T-cell (primary cell): ENCODE measurements around the gene ASAP2. TPM values are rescaled to one million over a fixed set of nuclear protein-coding genes. Genes with fewer than 3 reads are reported as not detected.

Experiments used
- ATAC-seq, 4 experiments: fragments of 200-7000 bp in 3 of 4; fragments of 150-1000 bp in 1 of 4; cut with Tn5 transposase; replicated peaks in 1 of 4; 1 replicate in 3 of 4; 2 replicates in 1 of 4; pipeline ENCODE4 v1.10.0; 2021; ENCODE audit warnings: moderate library complexity in 3 of 4, mild to moderate bottlenecking in 2 of 4, moderate number of reproducible peaks in 1 of 4
- CTCF ChIA-PET, 2 donors: fragments of 300-600 bp; sonication (Branson Sonifier 250); formaldehyde crosslinking; loops; one replicate each; lab custom pipeline; 2022; ENCODE audit warnings: antibody characterized with exemption in 2 of 2; lab: Charles Lee
- POLR2A ChIA-PET, 2 donors: fragments of 300-600 bp; sonication (Branson Sonifier 250); formaldehyde crosslinking; loops; one replicate each; lab custom pipeline; 2022; ENCODE audit warnings: antibody characterized with exemption in 2 of 2; lab: Charles Lee
- DNase-seq, 35 experiments: peaks; one replicate each; pipeline versions ENCODE4 v3.0.0 to v3.0.0-alpha.2; 2013 to 2023
- H3K27ac ChIP-seq: one replicate; pipeline ENCODE4 v1.5.1; 2013; ENCODE audit warnings: low read length
- H3K27me3 ChIP-seq, 2 experiments: replicated peaks in 1 of 2; 1 replicate in 1 of 2; 2 replicates in 1 of 2; pipeline versions ENCODE4 v1.6.1 to v1.7.0; 2013; ENCODE audit warnings: low read length in 1 of 2, mixed read lengths in 1 of 2; ENCODE audit not compliant: control insufficient read depth in 2 of 2, insufficient read depth in 2 of 2; ENCODE audit errors: extremely low read depth in 1 of 2
- H3K36me3 ChIP-seq, 2 donors: 1 replicate in 1 of 2; 2 replicates in 1 of 2; pipeline versions ENCODE4 v1.6.1 to v1.7.0; 2013; ENCODE audit warnings: low read length in 1 of 2; ENCODE audit not compliant: control insufficient read depth in 2 of 2, insufficient read depth in 1 of 2; ENCODE audit errors: extremely low read depth in 1 of 2
- H3K4me1 ChIP-seq, 2 experiments: 1 replicate in 1 of 2; 2 replicates in 1 of 2; pipeline versions ENCODE4 v1.6.1 to v1.7.0; 2013; ENCODE audit warnings: low read length in 2 of 2, mixed read lengths in 1 of 2; ENCODE audit not compliant: insufficient read depth in 2 of 2, control insufficient read depth in 1 of 2; ENCODE audit errors: extremely low read depth in 1 of 2
- H3K4me3 ChIP-seq, 2 donors: 1 replicate in 1 of 2; 2 replicates in 1 of 2; pipeline versions ENCODE4 v1.5.1 to v1.7.0; 2013; ENCODE audit warnings: mild to moderate bottlenecking in 2 of 2, low read length in 1 of 2, moderate library complexity in 1 of 2; ENCODE audit not compliant: control insufficient read depth in 1 of 2; ENCODE audit errors: extremely low read depth in 1 of 2
- H3K9me3 ChIP-seq: 2 replicates; pipeline ENCODE4 v1.7.0; 2013
- H3K27ac Mint-ChIP-seq, 2 donors: one replicate each; pipeline ENCODE4 v1.8.0; 2020 to 2021; ENCODE audit warnings: mild to moderate bottlenecking in 2 of 2, mixed read lengths in 2 of 2
- H3K27me3 Mint-ChIP-seq, 2 donors: one replicate each; pipeline ENCODE4 v1.8.0; 2021 to 2022; ENCODE audit warnings: mixed read lengths in 2 of 2
- H3K36me3 Mint-ChIP-seq: one replicate; pipeline ENCODE4 v1.8.0; 2021; ENCODE audit warnings: mixed read lengths
- H3K4me1 Mint-ChIP-seq, 3 donors: one replicate each; pipeline ENCODE4 v1.8.0; 2020 to 2022; ENCODE audit warnings: mixed read lengths in 3 of 3, mild to moderate bottlenecking in 1 of 3
- H3K4me3 Mint-ChIP-seq, 3 donors: one replicate each; pipeline ENCODE4 v1.8.0; 2020 to 2022; ENCODE audit warnings: mild to moderate bottlenecking in 3 of 3, mixed read lengths in 3 of 3, moderate library complexity in 3 of 3
- H3K9me3 Mint-ChIP-seq, 3 donors: one replicate each; pipeline ENCODE4 v1.8.0; 2020 to 2022; ENCODE audit warnings: mixed read lengths in 3 of 3
- WGBS: methylation state at CpG from one replicate; pipeline ENCODE4 v1.1.5; 2013; ENCODE audit warnings: missing lambda C conversion rate; ENCODE audit not compliant: insufficient coverage; 5-methylcytosine and 5-hydroxymethylcytosine counted together
- total RNA-seq, 35 experiments: library from RNA in 6 of 35; stranded (reverse) in 6 of 35; fragments of 120-200 nt in 1 of 35; gene quantifications; one replicate each; pipeline versions ENCODE4 v1.2.1 to v1.2.4 and lab custom pipeline; 2013 to 2026

ASAP2 gene
- total RNA-seq, 5 donors from 2014 or later (not counting 1 experiment from before 2014, with no cell fraction given), result 0.10 to 0.38 (median 0.27) TPM; not detected in 1

DNA sequence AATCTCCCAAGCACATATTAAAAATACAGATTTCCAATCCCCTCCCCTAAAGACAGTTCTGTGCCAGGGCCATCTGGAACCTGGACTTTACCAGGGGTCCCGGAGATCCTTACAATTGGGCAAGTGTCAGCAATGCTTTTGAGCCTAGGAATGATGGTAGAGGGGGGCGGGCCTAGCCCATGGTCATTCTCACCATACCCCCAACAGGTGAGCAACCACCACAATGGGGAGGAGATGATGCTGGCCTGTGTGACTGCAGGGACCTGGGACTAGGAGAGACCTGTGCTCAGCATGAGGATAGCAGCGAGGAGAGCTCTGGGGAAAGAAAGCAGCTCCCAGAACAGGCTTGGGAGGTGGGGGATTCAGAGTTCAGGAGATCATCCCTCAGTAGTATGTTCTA lies 13.9 kb upstream of the ASAP2 start:
- H3K4me3 ChIP-seq, result no peak overlapping the region
- no peaks in the 10 kb centered on the region for H3K4me1 ChIP-seq
- no peak overlapping the region for H3K4me3 Mint-ChIP-seq
- H3K36me3 Mint-ChIP-seq, result no peaks in the 10 kb centered on the region
- ATAC-seq (no peak), DNase-seq (no peak)
- ChIA-PET POLR2A (no interaction called here), CTCF (no interaction called here)
- H3K36me3 ChIP-seq, result no peaks in the 10 kb centered on the region
- H3K4me1 Mint-ChIP-seq, result no peaks in the 10 kb centered on the region
- 80% methylated on average over 1 of the region's 3 CpGs for WGBS
- H3K27ac Mint-ChIP-seq, result no peak overlapping the region
- peaks cover 0 to 20% of the 10 kb centered on the region in 2 donors for H3K27me3 Mint-ChIP-seq
- no peak overlapping the region for H3K27ac ChIP-seq
- peaks cover 0 to 9% of the 10 kb centered on the region in 2 experiments for H3K27me3 ChIP-seq
- H3K9me3 ChIP-seq, result no peaks in the 10 kb centered on the region
- no peaks in the 10 kb centered on the region for H3K9me3 Mint-ChIP-seq

DNA sequence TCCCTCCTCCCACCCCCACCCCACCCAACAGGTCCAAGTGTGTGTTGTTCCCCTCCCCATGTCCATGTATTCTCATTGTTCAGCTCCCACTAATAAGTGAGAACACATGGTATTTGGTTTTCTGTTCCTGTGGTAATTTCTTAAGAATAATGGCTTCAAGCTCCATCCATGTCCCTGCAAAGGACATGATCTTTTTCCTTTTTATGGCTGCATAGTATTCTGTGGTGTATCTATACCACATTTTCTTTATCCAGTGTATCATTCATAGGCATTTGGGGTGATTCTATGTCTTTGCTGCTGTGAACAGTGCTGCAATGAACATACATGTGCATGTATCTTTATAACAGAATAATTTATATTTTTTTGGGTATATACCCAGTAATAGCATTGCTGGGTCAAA lies 12.3 kb upstream of the ASAP2 start:
- Histone ChIP-seq H3K36me3 (no peaks in the 10 kb centered on the region), H3K27me3 (peaks cover 0 to 13% of the 10 kb centered on the region in 2 experiments), H3K4me1 (no peaks in the 10 kb centered on the region), H3K9me3 (no peaks in the 10 kb centered on the region), H3K4me3 (no peak overlapping the region), H3K27ac (no peak overlapping the region)
- no peak for DNase-seq
- ChIA-PET CTCF (no interaction called here), POLR2A (no interaction called here)
- Mint-ChIP-seq H3K4me3 (no peak overlapping the region), H3K36me3 (no peaks in the 10 kb centered on the region), H3K27me3 (peaks cover 11 to 32% of the 10 kb centered on the region in 2 donors), H3K9me3 (no peaks in the 10 kb centered on the region), H3K27ac (no peak overlapping the region), H3K4me1 (no peaks in the 10 kb centered on the region)
- no peak for ATAC-seq

DNA sequence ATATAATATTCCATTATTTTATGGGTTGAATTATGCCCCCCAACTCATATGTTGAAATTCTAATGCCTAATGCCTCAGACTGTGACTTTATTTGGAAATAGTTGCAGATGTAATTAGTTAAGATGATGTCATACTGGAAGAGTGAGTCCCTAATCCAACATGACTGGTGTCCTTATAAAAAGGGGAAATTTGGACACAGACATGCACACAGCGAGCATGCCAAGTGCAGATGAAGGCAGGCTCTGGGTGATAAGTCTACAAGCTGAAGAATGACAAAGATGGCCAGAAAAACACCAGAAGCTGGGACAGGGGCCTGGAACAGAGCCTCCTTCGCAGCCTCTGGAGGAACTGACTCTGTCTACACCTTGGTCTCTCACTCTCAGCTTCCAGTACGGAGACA lies 10.0 kb upstream of the ASAP2 start:
- 56% methylated on average over 2 of the region's 3 CpGs for WGBS
- POLR2A ChIA-PET, result no interaction called here

DNA sequence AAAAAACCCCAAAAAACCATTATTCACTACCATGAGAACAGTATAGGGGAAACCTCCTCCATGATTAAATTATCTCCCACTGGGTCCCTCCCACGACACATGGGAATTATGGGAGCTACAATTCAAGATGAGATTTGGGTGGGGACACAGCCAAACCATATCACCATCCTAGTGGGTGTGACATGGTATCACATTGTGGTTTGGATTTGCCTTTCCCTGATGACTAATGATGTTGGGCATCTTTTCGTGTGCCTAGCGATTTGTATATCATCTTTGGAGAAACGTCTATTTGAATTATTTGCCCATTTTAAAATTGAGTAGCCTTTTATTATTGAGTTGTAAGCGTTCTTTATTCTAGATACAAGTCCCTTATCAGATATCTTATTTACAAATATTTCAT lies 8.7 kb upstream of the ASAP2 start:
- no peak for DNase-seq
- H3K4me1 ChIP-seq, result no peaks in the 10 kb centered on the region
- no peaks in the 10 kb centered on the region for H3K9me3 ChIP-seq
- no peaks in the 10 kb centered on the region for H3K36me3 ChIP-seq
- Mint-ChIP-seq H3K9me3 (no peaks in the 10 kb centered on the region), H3K27ac (no peak overlapping the region), H3K27me3 (peaks cover 27 to 43% of the 10 kb centered on the region in 2 donors), H3K36me3 (no peaks in the 10 kb centered on the region), H3K4me1 (no peaks in the 10 kb centered on the region), H3K4me3 (no peak overlapping the region)
- no peak for ATAC-seq
- CTCF ChIA-PET, result no interaction called here
- H3K4me3 ChIP-seq, result no peak overlapping the region
- POLR2A ChIA-PET, result no interaction called here
- H3K27ac ChIP-seq, result no peak overlapping the region
- peaks cover 0 to 21% of the 10 kb centered on the region in 2 experiments for H3K27me3 ChIP-seq
- no CpG with 5 or more reads among the region's 5 CpGs for WGBS

More for the DNA sequence above, 10.0 kb upstream of the ASAP2 start:
- Mint-ChIP-seq H3K4me1 (no peaks in the 10 kb centered on the region), H3K27me3 (peaks cover 23 to 43% of the 10 kb centered on the region in 2 donors), H3K27ac (no peak overlapping the region), H3K9me3 (no peaks in the 10 kb centered on the region), H3K36me3 (no peaks in the 10 kb centered on the region), H3K4me3 (no peak overlapping the region)
- Histone ChIP-seq H3K9me3 (no peaks in the 10 kb centered on the region), H3K4me3 (no peak overlapping the region), H3K27ac (no peak overlapping the region), H3K4me1 (no peaks in the 10 kb centered on the region), H3K36me3 (no peaks in the 10 kb centered on the region), H3K27me3 (peaks cover 0 to 21% of the 10 kb centered on the region in 2 experiments)
- DNase-seq (no peak), ATAC-seq (no peak)
- CTCF ChIA-PET, result no interaction called here

DNA sequence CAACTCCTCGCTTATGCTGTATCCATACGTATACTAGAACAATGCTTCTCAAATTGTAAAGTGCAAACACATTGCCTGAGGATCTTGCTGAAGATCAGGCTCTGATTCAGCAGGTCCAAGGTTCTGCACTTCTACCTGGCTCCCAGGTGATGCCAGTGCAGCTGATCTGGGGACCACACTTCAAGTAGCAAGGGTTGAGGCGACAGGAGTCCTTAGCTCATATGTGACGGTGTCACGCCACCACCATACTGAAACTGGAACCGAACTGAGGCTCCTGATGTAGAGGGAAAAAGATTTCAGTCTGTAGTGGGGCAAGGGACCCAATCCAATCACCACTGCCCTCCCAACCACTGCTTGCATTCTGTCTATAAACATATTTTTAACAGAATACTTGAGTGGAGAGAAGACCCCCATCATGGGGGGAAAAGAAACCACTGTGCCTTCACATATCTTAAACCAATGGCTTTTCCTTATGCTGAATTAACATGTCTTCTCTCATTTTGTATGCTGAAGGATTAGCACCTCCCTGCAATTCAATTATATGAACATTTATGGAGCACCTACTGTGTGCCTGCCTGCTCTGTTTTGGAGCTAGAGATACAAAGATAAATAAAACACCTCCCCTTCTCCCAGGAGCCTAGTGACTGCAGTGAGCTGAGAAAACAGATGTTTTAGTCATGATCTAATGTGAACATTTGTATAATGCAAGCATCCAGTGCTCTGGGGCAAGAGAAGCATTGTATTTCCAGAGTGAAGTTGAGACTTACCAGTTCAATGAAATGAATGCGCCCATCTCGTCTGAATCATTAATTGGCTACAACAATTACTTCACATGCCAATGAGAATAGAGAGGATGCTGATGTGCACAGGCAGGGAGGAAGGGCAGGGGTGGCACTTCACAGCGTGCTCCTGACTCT lies 6.6 kb upstream of the ASAP2 start:
- ATAC-seq, result no peak
- Mint-ChIP-seq H3K27ac (no peak overlapping the region), H3K4me3 (no peak overlapping the region)

DNA sequence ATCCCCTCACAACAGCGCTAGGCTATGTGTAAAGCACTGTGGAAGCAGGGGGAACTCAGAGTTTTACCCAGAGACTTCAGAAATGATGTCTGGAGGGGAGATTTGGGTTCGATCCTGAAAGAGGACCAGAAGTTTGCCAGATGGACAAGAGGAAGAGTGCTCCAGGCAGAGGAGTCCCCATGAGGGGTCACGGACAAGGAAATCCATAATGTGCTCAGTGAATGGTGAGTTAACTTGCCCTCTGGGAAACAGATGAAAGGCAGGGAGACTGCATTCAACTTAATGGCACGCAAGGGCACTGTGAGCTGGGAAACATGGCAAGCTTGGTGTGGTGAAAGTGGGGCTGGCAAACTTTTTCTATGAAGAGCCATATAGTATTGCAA lies 6.0 kb upstream of the ASAP2 start:
- POLR2A ChIA-PET, result no interaction called here

More for the DNA sequence above, 6.6 kb upstream of the ASAP2 start:
- 86% methylated on average over 3 of the region's 9 CpGs for WGBS
- H3K9me3 Mint-ChIP-seq, result no peaks in the 10 kb centered on the region
- CTCF ChIA-PET, result interaction anchor here in 1 of 2 donors (0.6 kb wide), 1 partner anchor 186 kb away, joined by 4 read pairs; no protein-coding TSS in a partner anchor
- POLR2A ChIA-PET, result no interaction called here
- Histone ChIP-seq H3K36me3 (no peaks in the 10 kb centered on the region), H3K9me3 (no peaks in the 10 kb centered on the region), H3K4me3 (no peak overlapping the region), H3K4me1 (no peaks in the 10 kb centered on the region), H3K27me3 (peaks cover 0 to 19% of the 10 kb centered on the region in 2 experiments), H3K27ac (no peak overlapping the region)
- H3K36me3 Mint-ChIP-seq, result no peaks in the 10 kb centered on the region
- peaks cover 36 to 48% of the 10 kb centered on the region in 2 donors for H3K27me3 Mint-ChIP-seq
- DNase-seq, result no peak
- no peaks in the 10 kb centered on the region for H3K4me1 Mint-ChIP-seq

More for the DNA sequence above, 6.0 kb upstream of the ASAP2 start:
- no peak overlapping the region for H3K4me3 ChIP-seq
- Mint-ChIP-seq H3K4me1 (no peaks in the 10 kb centered on the region), H3K27ac (no peak overlapping the region), H3K36me3 (no peaks in the 10 kb centered on the region), H3K9me3 (no peaks in the 10 kb centered on the region), H3K4me3 (no peak overlapping the region), H3K27me3 (peaks cover 39 to 54% of the 10 kb centered on the region in 2 donors)
- no peaks in the 10 kb centered on the region for H3K4me1 ChIP-seq
- no peaks in the 10 kb centered on the region for H3K9me3 ChIP-seq
- ATAC-seq (no peak), DNase-seq (no peak)
- 79% methylated on average over 3 of the region's 4 CpGs for WGBS
- CTCF ChIA-PET, result interaction anchor here in 1 of 2 donors (0.6 kb wide), 1 partner anchor 185 kb away, joined by 4 read pairs; no protein-coding TSS in a partner anchor
- H3K27ac ChIP-seq, result no peak overlapping the region
- peaks cover 0 to 16% of the 10 kb centered on the region in 2 experiments for H3K27me3 ChIP-seq
- no peaks in the 10 kb centered on the region for H3K36me3 ChIP-seq
